ENCODE measurements around the gene PTF1A.

Gene PTF1A

DNA sequence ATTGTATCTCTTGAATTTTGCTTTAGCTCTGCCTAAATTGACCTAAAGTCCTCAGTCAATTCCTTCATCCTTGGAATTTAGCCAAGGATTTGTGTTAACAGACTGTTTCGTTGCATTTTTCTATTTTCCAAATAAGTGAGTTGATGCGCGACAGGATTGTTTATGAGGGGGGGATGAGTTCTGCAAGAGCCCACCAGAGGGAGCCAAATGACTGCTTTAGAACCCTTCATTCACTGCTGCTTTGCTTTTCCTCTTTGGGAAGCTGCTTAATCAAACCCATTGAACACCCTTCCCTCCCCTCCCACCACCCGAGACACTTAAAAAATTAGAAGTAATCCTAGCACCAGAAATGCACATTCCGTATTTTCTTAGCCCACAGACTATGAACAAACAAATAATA, 33.7 kb upstream of the PTF1A start:
- DNase-seq = peak; percentile 49
- Histone ChIP-seq H3K4me3 (ENCODE audit: low read depth, low read length) (peak overlapping the region; percentile 53), H3K4me1 (no peaks in the 10 kb centered on the region; the same call in 1 of the 2 replicates), H3K27me3 (peaks cover 13% of the 10 kb centered on the region; the same call in 1 of the 2 replicates), H3K36me3 (no peaks in the 10 kb centered on the region), H3K9me3 (no peaks in the 10 kb centered on the region)
- TF ChIP-seq, protein P1, sequence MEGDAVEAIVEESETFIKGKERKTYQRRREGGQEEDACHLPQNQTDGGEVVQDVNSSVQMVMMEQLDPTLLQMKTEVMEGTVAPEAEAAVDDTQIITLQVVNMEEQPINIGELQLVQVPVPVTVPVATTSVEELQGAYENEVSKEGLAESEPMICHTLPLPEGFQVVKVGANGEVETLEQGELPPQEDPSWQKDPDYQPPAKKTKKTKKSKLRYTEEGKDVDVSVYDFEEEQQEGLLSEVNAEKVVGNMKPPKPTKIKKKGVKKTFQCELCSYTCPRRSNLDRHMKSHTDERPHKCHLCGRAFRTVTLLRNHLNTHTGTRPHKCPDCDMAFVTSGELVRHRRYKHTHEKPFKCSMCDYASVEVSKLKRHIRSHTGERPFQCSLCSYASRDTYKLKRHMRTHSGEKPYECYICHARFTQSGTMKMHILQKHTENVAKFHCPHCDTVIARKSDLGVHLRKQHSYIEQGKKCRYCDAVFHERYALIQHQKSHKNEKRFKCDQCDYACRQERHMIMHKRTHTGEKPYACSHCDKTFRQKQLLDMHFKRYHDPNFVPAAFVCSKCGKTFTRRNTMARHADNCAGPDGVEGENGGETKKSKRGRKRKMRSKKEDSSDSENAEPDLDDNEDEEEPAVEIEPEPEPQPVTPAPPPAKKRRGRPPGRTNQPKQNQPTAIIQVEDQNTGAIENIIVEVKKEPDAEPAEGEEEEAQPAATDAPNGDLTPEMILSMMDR (IDR thresholded peaks at IDR 0.05; ENCODE audit: low read depth, low read length) = peak; percentile 88

DNA sequence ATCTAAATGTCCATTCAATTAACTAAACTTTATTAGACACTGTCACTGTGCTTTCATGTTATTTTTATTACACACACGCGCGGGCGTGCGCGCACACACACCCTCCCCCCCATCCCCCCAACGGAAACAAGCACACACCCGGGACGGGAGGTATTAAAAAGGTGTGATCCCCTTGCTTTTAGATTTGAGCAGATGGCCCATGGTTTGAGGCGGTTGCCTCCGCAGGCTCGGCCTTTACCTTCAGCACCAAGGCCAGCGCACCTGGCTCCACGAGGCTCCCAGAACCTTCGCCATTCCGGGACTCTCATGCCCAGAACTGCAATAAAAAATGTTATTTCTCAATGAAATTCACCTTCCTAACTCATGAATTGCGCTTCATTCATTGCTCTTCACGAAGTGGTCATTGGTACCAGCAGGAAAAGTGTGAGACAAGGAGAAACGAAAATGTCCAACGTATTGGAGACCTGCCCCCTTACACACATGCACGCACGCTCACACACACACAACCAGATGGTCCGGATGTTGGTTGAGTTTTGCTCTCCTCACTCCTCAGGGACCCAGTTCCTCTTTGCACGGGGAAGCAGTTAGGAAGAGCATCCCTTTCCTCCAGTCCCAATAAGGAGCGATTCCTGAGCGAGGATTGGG, 20.8 kb upstream of the PTF1A start:
- Histone ChIP-seq H3K4me1 (no peaks in the 10 kb centered on the region), H3K4me3 (ENCODE audit: low read depth, low read length) (no peak overlapping the region), H3K36me3 (no peaks in the 10 kb centered on the region), H3K27me3 (peaks cover 77% of the 10 kb centered on the region), H3K9me3 (no peaks in the 10 kb centered on the region)
- TF ChIP-seq, protein P1 (IDR thresholded peaks at IDR 0.05; ENCODE audit: low read depth, low read length) = no peak
- no peak for DNase-seq

DNA sequence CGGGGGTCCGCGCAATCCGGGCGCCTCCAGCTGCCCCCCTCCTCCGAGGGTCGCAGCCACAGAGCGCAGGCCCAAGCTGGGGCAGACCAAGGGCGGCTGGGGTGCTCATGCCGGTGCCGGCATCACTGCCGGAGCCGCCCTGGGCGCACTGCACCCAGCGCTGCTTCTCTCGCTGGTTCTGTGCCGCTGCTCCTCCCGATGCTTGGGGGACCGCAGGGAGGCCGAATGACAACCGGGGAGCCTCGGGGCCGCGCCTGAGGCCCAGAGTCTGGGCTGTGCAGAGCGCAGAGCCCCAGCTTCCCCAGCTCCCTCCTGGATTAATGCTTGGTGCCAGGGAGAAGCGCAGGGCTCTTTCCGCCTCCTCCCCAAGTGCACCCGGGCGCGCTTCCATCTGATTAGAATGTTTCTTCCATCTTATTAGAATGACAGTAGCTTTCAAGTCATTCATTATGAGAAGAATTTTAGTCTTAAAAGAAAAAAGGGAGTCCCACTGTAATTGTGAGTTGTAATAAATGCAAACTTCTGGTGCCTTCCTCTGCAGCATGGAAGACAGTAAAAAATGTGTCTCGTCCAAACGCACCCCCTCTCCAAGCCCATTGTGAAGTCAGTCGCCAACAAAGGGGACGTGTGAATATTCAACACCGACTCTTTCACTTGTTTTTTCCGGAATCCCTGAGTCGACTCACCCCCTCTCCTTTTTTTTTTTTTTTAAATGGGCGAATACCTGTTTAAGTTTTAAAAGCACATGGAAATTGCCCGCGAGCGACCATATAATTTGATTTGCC, 19.5 kb upstream of the PTF1A start:
- DNase-seq = no peak
- Histone ChIP-seq H3K4me3 (ENCODE audit: low read depth, low read length) (no peak overlapping the region), H3K36me3 (no peaks in the 10 kb centered on the region), H3K27me3 (peaks cover 80% of the 10 kb centered on the region), H3K4me1 (no peaks in the 10 kb centered on the region), H3K9me3 (no peaks in the 10 kb centered on the region)
- TF ChIP-seq, protein P1 (IDR thresholded peaks at IDR 0.05; ENCODE audit: low read depth, low read length) = no peak

DNA sequence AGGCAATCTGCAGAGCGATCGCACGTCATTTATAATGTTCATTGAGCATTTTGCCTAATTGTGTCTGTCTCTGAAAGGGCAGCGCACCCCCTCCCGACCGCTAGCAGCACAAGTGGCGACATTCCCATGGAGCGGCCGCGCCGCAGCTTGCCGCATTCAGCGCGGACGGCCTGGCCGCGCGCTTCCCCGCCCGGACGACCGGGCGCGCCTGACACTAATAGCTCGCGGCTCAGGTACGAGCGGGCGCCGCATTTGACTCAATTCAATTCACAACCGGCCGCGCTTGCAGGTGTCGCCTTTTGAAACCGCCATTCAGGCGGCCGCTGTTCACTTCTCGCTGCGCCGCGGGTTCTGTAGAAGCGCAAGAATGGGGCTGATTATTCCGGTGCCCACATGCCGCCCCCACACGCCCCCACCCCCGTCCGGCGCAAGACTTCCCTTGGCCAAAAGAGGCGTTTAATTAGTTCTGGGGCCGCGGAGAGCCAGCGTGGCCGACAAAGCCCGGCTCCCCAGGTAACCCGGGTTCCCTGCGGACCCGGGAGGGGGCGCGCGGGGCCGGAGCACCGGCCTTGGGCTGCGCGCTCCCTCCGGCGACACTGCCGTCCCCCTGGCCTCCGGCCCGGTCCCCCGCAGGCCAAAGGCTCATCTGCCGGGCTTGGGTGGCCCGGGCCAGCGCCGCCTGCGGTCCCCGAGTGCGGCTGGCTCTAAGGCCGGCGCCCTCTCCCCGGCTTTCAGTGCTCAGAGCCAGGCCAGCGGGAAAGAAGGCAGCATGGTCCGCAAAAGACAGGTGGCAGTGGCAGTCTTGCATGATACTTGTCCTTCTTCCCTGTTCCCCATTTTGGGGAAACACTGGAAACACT, 18.7 kb upstream of the PTF1A start:
- TF ChIP-seq, protein P1 (IDR thresholded peaks at IDR 0.05; ENCODE audit: low read depth, low read length) = no peak
- Histone ChIP-seq H3K9me3 (no peaks in the 10 kb centered on the region), H3K4me1 (no peaks in the 10 kb centered on the region), H3K36me3 (no peaks in the 10 kb centered on the region), H3K27me3 (peaks cover 82% of the 10 kb centered on the region), H3K4me3 (ENCODE audit: low read depth, low read length) (no peak overlapping the region)
- no peak for DNase-seq

DNA sequence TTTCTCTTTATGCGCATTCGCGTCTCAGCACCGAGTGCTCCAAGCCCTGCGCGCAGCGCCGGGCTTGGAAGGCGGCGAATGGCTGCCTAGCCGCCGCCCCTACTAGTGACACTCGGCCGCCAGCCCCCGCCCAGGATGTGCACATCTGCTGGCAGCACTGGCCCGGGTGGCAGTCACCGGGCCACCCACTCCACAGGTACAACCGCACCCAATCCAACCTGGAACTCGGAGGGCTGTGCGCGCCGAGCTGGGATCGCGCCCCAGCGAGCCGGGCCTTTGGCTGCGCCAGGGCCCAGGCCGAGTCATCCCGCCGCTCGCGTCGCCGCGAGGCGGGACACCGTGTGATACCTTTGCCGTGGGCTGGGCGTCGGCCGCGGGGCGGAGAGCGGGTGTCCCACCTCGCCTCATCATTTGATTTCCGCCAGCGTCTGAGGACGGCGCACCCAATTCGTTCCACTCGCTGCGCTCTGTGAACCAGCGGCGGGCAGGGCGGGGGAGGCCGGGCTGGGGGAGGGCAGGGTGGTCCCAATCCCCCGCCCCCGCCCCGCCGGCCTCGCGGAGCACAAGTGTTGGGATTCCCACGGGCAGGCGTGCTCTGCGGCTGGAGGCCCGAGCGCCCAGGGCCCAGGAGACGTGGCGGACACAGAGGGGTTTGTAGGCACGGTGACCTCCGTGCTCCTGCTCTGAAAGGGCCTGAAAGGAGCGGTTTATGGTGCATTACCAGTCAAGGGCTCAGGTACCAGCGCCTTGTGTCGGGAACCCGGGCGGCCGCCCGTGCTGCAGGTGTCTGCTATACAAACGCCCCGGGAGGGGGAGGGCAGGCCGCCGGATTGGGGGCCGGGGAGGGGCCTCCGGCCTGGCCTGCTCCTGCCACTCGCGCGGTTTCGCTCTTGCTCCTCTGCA, 17.8 kb upstream of the PTF1A start:
- no peak for DNase-seq
- Histone ChIP-seq H3K27me3 (peaks cover 80% of the 10 kb centered on the region), H3K4me1 (no peaks in the 10 kb centered on the region), H3K4me3 (ENCODE audit: low read depth, low read length) (no peak overlapping the region), H3K36me3 (no peaks in the 10 kb centered on the region), H3K9me3 (no peaks in the 10 kb centered on the region)
- TF ChIP-seq, protein P1 (IDR thresholded peaks at IDR 0.05; ENCODE audit: low read depth, low read length) = no peak
